Measurements from ENCODE around the gene ZBTB12.

DNA sequence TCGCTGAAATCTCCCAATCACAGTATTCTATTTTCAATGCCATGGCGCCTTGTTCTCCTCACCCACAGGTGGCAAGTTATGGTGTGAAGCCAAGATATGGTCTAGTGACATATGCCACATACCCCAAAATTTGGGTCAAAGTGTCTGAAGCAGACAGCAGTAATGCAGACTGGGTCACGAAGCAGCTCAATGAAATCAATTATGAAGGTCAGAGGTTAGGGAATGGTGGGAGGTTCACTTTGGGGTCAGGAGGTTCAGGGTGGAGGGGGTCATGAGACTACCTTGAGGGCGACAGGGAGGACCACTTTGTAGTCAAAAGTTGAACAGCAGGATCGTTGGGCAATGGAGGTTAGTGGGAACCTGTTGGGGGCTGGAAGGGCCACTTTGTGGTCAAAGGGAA is 46.4 kb upstream of the ZBTB12 start:
- TF ChIP-seq MEIS1 (CRISPR knock-in tag; IDR thresholded peaks at IDR 0.05; ENCODE audit: borderline replicate concordance) (no peak), AKAP8 (CRISPR knock-in tag; IDR thresholded peaks at IDR 0.05) (no peak)

Data from HepG2 (cell line).